K562 (cell line): ENCODE measurements around the gene P3H4. TPM values are rescaled to one million over a fixed set of nuclear protein-coding genes. Genes with fewer than 3 reads are reported as not detected.
A peak's percentile ranks its signal among the peaks of the same experiment; 100 is the strongest.

Source experiments
- ARID1B ChIP-seq: fragments of 450-650 bp; IDR thresholded peaks from 2 replicates; pipeline ENCODE4 v1.6.1; 2016; ENCODE audit warnings: antibody characterized with exemption, mild to moderate bottlenecking, inconsistent platforms
- BACH1 ChIP-seq: fragments of 200-800 bp; sonication (Bioruptor generic); IDR thresholded peaks from 2 replicates; pipeline ENCODE4 v1.6.1; 2016; ENCODE audit warnings: missing genetic modification characterization, missing compliant biosample characterization
- CBFA2T2 ChIP-seq: fragments of 450-650 bp; conservative IDR thresholded peaks from 2 replicates; pipeline ENCODE4 v1.6.1; 2017; ENCODE audit warnings: mild to moderate bottlenecking
- ELF1 ChIP-seq: fragments of 200-800 bp; sonication (Bioruptor generic); IDR thresholded peaks from 2 replicates; pipeline ENCODE4 v1.6.1; 2016; ENCODE audit warnings: missing genetic modification characterization, missing compliant biosample characterization
- GTF2F1 ChIP-seq: IDR thresholded peaks from 2 replicates; pipeline ENCODE4 v1.6.1; 2011; ENCODE audit warnings: low read depth, low read length, improper control_type of control experiment
- MAZ ChIP-seq, 2 experiments: fragments of 450-650 bp in 1 of 2; sonication (generic) in 1 of 2; formaldehyde crosslinking; IDR thresholded peaks in 1 of 2; conservative IDR thresholded peaks in 1 of 2; 2 replicates each; pipeline versions ENCODE4 v1.4.0 to v1.5.0; 2020; ENCODE audit warnings: mild to moderate bottlenecking in 1 of 2, missing genetic modification reagents in 1 of 2
- MBD2 ChIP-seq: sonication (generic); IDR thresholded peaks from 2 replicates; pipeline ENCODE4 v1.6.1; 2016; ENCODE audit warnings: low read depth, borderline replicate concordance
- MNT ChIP-seq, 2 experiments: fragments of 450-650 bp; conservative IDR thresholded peaks; 2 replicates each; pipeline ENCODE4 v1.6.1; 2017; ENCODE audit warnings: mild to moderate bottlenecking in 2 of 2, moderate library complexity in 2 of 2
- MYNN ChIP-seq, 2 experiments: sonication (generic); formaldehyde crosslinking in 1 of 2; IDR thresholded peaks; 2 replicates each; pipeline versions ENCODE4 v1.5.0 to v1.6.1; 2016 to 2020; ENCODE audit warnings: antibody characterized with exemption in 1 of 2, missing genetic modification reagents in 1 of 2
- NFIC ChIP-seq: fragments of 450-650 bp; IDR thresholded peaks from 2 replicates; pipeline ENCODE4 v1.6.1; 2017; ENCODE audit warnings: mild to moderate bottlenecking, inconsistent platforms
- NFYB ChIP-seq: IDR thresholded peaks from 2 replicates; pipeline ENCODE4 v1.6.1; 2011; ENCODE audit warnings: mild to moderate bottlenecking, moderate library complexity; ENCODE audit not compliant: insufficient read length; ENCODE audit errors: extremely low read depth
- REST ChIP-seq, 2 experiments: fragments of 450-650 bp; formaldehyde crosslinking in 1 of 2; IDR thresholded peaks; 2 replicates each; pipeline versions ENCODE4 v1.4.0 to v1.6.1; 2014 to 2020; ENCODE audit warnings: mild to moderate bottlenecking in 2 of 2, borderline replicate concordance in 1 of 2, low read depth in 1 of 2
- SRSF7 ChIP-seq: fragments of 200-400 bp; formaldehyde crosslinking; optimal IDR thresholded peaks from 2 replicates; pipeline ENCODE3; 2017; ENCODE audit warnings: mild to moderate bottlenecking, low read depth, low read length
- TAF7 ChIP-seq: fragments of 450-650 bp; IDR thresholded peaks from 2 replicates; pipeline ENCODE4 v1.6.1; 2016; ENCODE audit warnings: missing genetic modification characterization, missing compliant biosample characterization
- TAL1 ChIP-seq: fragments of 450-650 bp; IDR thresholded peaks from 2 replicates; pipeline ENCODE4 v1.6.1; 2016; ENCODE audit warnings: mild to moderate bottlenecking
- TRIM24 ChIP-seq, 2 experiments: fragments of 450-650 bp; IDR thresholded peaks; 2 replicates each; pipeline ENCODE4 v1.6.1; 2016
- ZBTB1 ChIP-seq: sonication (generic); formaldehyde crosslinking; IDR thresholded peaks from 2 replicates; pipeline ENCODE4 v1.8.1; 2023; ENCODE audit warnings: missing genetic modification reagents, low read depth, mild to moderate bottlenecking, borderline replicate concordance
- ZNF766 ChIP-seq: fragments of 200-800 bp; sonication (Bioruptor generic); conservative IDR thresholded peaks from 2 replicates; pipeline ENCODE4 v1.6.1; 2016; ENCODE audit warnings: missing genetic modification characterization, missing compliant biosample characterization
- polyA plus RNA-seq, 8 experiments: library from polyadenylated mRNA; depleted of rRNA in 4 of 8; stranded (reverse) in 5 of 8; unstranded in 3 of 8; fragments of >200 nt; fragmentation: Nextera tagmentation in 2 of 8; fragmentation: Illumina TruSeq in 1 of 8; extraction: Ambion mirVana in 2 of 8; extraction: Trizol in 1 of 8; gene quantifications; 2 replicates each; pipeline versions ENCODE4 v1.2.1 to v1.2.3, GENCODE V29; 2011 to 2014; ENCODE audit warnings: inconsistent platforms in 1 of 8, missing spikeins in 1 of 8
- total RNA-seq, 7 experiments: library from RNA; depleted of rRNA in 6 of 7; stranded (reverse); fragments of >200 nt in 6 of 7; fragmentation: Illumina TruSeq in 2 of 7; extraction: Trizol in 2 of 7; gene quantifications; 2 replicates each; pipeline versions ENCODE4 v1.2.1 to v1.2.3, GENCODE V29; 2011 to 2021; ENCODE audit warnings: low replicate concordance in 1 of 7

P3H4 gene
- total and polyA plus RNA-seq, 9 of the 15 experiments (the other 6 are each of a cell fraction or from before 2014, with no cell fraction given) = 0.10 to 3.7 (median 1.0) TPM

- peak; percentile 22 for TF ChIP-seq NFYB
- TF ChIP-seq ZNF766 (CRISPR knock-in tag) = 0 out of 2 replicates have a peak, but pooled peaks have one; percentile 23
- peak; percentile 92 for TF ChIP-seq ARID1B
- no peak for TF ChIP-seq ZBTB1 (CRISPR knock-in tag)
- peak; percentile 56 for TF ChIP-seq TAL1
- peak; percentile 45; the same call in 1 of the 2 replicates for TF ChIP-seq CBFA2T2
- TF ChIP-seq TAF7 = no peak
- no peak for TF ChIP-seq SRSF7
- no peak; the same call in 1 of the 2 replicates for TF ChIP-seq MBD2
- peak; percentile 88 for TF ChIP-seq REST (IDR thresholded peaks at IDR 0.05; ENCODE audit: borderline replicate concordance)
- TF ChIP-seq REST (CRISPR knock-in tag; IDR thresholded peaks at IDR 0.05; ENCODE audit: low read depth) = no peak
- 0 out of 4 replicates have a peak, but pooled peaks of 1 of the 2 experiments have one; percentile 35 for TF ChIP-seq TRIM24 (IDR thresholded peaks at IDR 0.05)
- no peak for TF ChIP-seq GTF2F1
- 0 out of 4 replicates have a peak, but pooled peaks of 1 of the 2 experiments have one; percentile 42 for TF ChIP-seq MNT (conservative IDR thresholded peaks at IDR 0.05)
- TF ChIP-seq NFIC = peak; percentile 55; the same call in 1 of the 2 replicates
- TF ChIP-seq MAZ (CRISPR knock-in tag; conservative IDR thresholded peaks at IDR 0.05 in 1 of 2, IDR thresholded peaks at IDR 0.05 in 1 of 2) = peak; percentile 41 to 79; a peak in 3 of 4 replicates
- TF ChIP-seq BACH1 (tag) = no peak
- peak; percentile 47; the same call in 1 of the 2 replicates for TF ChIP-seq ELF1 (tag)
- TF ChIP-seq MYNN (IDR thresholded peaks at IDR 0.05) = peak; percentile 40; the same call in 1 of the 2 replicates
- TF ChIP-seq MYNN (CRISPR knock-in tag; IDR thresholded peaks at IDR 0.05) = no peak
Measured at GRCh38 chr17:41784207-41784744, 27.5 kb downstream of the P3H4 start (continued).
